H1 (cell line): Measurements from ENCODE around the gene CD63. TPM values are rescaled to one million over a fixed set of nuclear protein-coding genes. Genes with fewer than 3 reads are reported as not detected.

Experiments
- ASH2L ChIP-seq: fragments of 200-600, 300-600 bp; sonication (generic); IDR thresholded peaks from one replicate; pipeline ENCODE4 v1.7.1; 2017; ENCODE audit warnings: low read length
- ATF3 ChIP-seq: IDR thresholded peaks from 2 replicates; pipeline ENCODE4 v1.6.1; 2011; ENCODE audit warnings: low read depth, mild to moderate bottlenecking, low read length; ENCODE audit not compliant: insufficient read depth
- CBX8 ChIP-seq: fragments of 300-800, 300-1000 bp; sonication (generic); IDR thresholded peaks from 2 replicates; pipeline ENCODE4 v1.7.1; 2016; ENCODE audit warnings: low read depth, low read length, borderline replicate concordance
- CHD1 ChIP-seq: IDR thresholded peaks from 2 replicates; pipeline ENCODE4 v1.6.1; 2012; ENCODE audit warnings: low read depth, low read length, improper control_type of control experiment
- HDAC2 ChIP-seq, 2 experiments: fragments of 300-600 bp in 1 of 2; sonication (generic) in 1 of 2; IDR thresholded peaks; 2 replicates each; pipeline ENCODE4 v1.6.1; 2011 to 2012; ENCODE audit warnings: low read depth in 2 of 2, low read length in 2 of 2, mild to moderate bottlenecking in 2 of 2, moderate library complexity in 2 of 2, borderline replicate concordance in 1 of 2, inconsistent platforms in 1 of 2
- JUN ChIP-seq: IDR thresholded peaks from 2 replicates; pipeline ENCODE4 v1.6.1; 2011; ENCODE audit warnings: low read depth, mild to moderate bottlenecking, improper control_type of control experiment, low read length
- JUND ChIP-seq: IDR thresholded peaks from 2 replicates; pipeline ENCODE4 v1.6.1; 2011; ENCODE audit warnings: mild to moderate bottlenecking, improper control_type of control experiment, low read length
- KDM1A ChIP-seq: fragments of 200-600, 300-600 bp; sonication (generic); IDR thresholded peaks from 2 replicates; pipeline ENCODE4 v1.7.1; 2016; ENCODE audit warnings: mild to moderate bottlenecking, low read length, borderline replicate concordance
- MAFK ChIP-seq: IDR thresholded peaks from 2 replicates; pipeline ENCODE4 v1.6.1; 2012; ENCODE audit warnings: low read depth, mild to moderate bottlenecking, improper control_type of control experiment, low read length
- MAX ChIP-seq: IDR thresholded peaks from 2 replicates; pipeline ENCODE4 v1.6.1; 2012; ENCODE audit warnings: inconsistent platforms
- NANOG ChIP-seq: IDR thresholded peaks from 2 replicates; pipeline ENCODE4 v1.6.1; 2011; ENCODE audit warnings: low read length, low read depth, mild to moderate bottlenecking, inconsistent platforms; ENCODE audit not compliant: insufficient read depth, poor library complexity, severe bottlenecking
- POLR2A ChIP-seq, 2 experiments: IDR thresholded peaks; 1 replicate in 1 of 2; 2 replicates in 1 of 2; pipeline ENCODE4 v1.6.1; 2011; ENCODE audit warnings: low read depth in 2 of 2, low read length in 2 of 2, mild to moderate bottlenecking in 2 of 2; ENCODE audit errors: control extremely low read depth in 1 of 2
- RAD21 ChIP-seq, 2 experiments: IDR thresholded peaks in 1 of 2; conservative IDR thresholded peaks in 1 of 2; 2 replicates each; pipeline ENCODE4 v1.6.1; 2011; ENCODE audit warnings: low read depth in 2 of 2, low read length in 2 of 2, improper control_type of control experiment in 1 of 2, inconsistent platforms in 1 of 2, mild to moderate bottlenecking in 1 of 2, moderate library complexity in 1 of 2
- SAP30 ChIP-seq: fragments of 300-600 bp; sonication (generic); IDR thresholded peaks from 2 replicates; pipeline ENCODE4 v1.7.1; 2012; ENCODE audit warnings: low read length, moderate library complexity, mild to moderate bottlenecking, inconsistent platforms; ENCODE audit not compliant: insufficient read depth, insufficient replicate concordance
- SIN3A ChIP-seq, 2 experiments: IDR thresholded peaks in 1 of 2; conservative IDR thresholded peaks in 1 of 2; 2 replicates each; pipeline ENCODE4 v1.6.1; 2011 to 2012; ENCODE audit warnings: low read length in 2 of 2, improper control_type of control experiment in 1 of 2, low read depth in 1 of 2, mild to moderate bottlenecking in 1 of 2
- SIX5 ChIP-seq: IDR thresholded peaks from 2 replicates; pipeline ENCODE4 v1.6.1; 2011; ENCODE audit warnings: mild to moderate bottlenecking, low read depth, low read length
- SP4 ChIP-seq: IDR thresholded peaks from 2 replicates; pipeline ENCODE4 v1.6.1; 2012; ENCODE audit warnings: low read length, inconsistent platforms
- SUZ12 ChIP-seq: fragments of 200-600 bp; sonication (generic); IDR thresholded peaks from 2 replicates; pipeline ENCODE4 v1.6.1; 2012; ENCODE audit warnings: mild to moderate bottlenecking, inconsistent platforms, low read length, moderate library complexity, mixed read lengths
- TAF1 ChIP-seq: IDR thresholded peaks from 2 replicates; pipeline ENCODE4 v1.6.1; 2011; ENCODE audit warnings: mild to moderate bottlenecking, low read depth, low read length
- TAF7 ChIP-seq: optimal IDR thresholded peaks from 2 replicates; pipeline ENCODE3; 2011; ENCODE audit warnings: low read depth, mild to moderate bottlenecking, inconsistent platforms, low read length, moderate library complexity, borderline replicate concordance
- TBP ChIP-seq: IDR thresholded peaks from 2 replicates; pipeline ENCODE4 v1.6.1; 2011; ENCODE audit warnings: low read depth, low read length, improper control_type of control experiment
- ZNF274 ChIP-seq: IDR thresholded peaks from 2 replicates; pipeline ENCODE4 v1.7.0; 2012; ENCODE audit warnings: low read length, borderline replicate concordance; ENCODE audit errors: extremely low read depth
- polyA plus RNA-seq, 7 experiments: library from polyadenylated mRNA; depleted of rRNA in 3 of 7; stranded (reverse) in 5 of 7; unstranded in 2 of 7; fragments of >200 nt in 5 of 7; fragments of 200-250 nt in 2 of 7; gene quantifications; 1 replicate in 5 of 7; 2 replicates in 1 of 7; 4 replicates in 1 of 7; pipeline versions ENCODE4 v1.2.1 to v1.2.3, GENCODE V29; 2011 to 2013; ENCODE audit warnings: missing spikeins in 2 of 7, mixed read lengths in 2 of 7
- total RNA-seq: library from RNA; stranded (reverse); fragmentation: NEBNext Ultra II Directional; extraction: Animal tissue kit (Norgen Biotek cat#: 25700); gene quantifications from 2 replicates; pipeline ENCODE4 v1.2.1, GENCODE V29; 2021

The CD63 gene
- total and polyA plus RNA-seq, 2 of the 8 experiments (the other 6 are each of a cell fraction or from before 2014, with no cell fraction given), result 440 to 526 TPM

GRCh38 chr12:55681142-55682077 is 47.4 kb downstream of the CD63 start (continued):
- no peak for TF ChIP-seq SUZ12
- TF ChIP-seq HDAC2 (IDR thresholded peaks at IDR 0.05; ENCODE audit: borderline replicate concordance in 1 of 2, low read depth in 2 of 2, low read length in 2 of 2), result 0 out of 4 replicates have a peak, but pooled peaks of 1 of the 2 experiments have one; percentile 66
- TF ChIP-seq CBX8, result no peak
- TF ChIP-seq ATF3, result no peak
- TF ChIP-seq ZNF274, result no peak
- TF ChIP-seq TAF7, result no peak
- peak; percentile 37; the same call in 1 of the 2 replicates for TF ChIP-seq MAFK
- no peak for TF ChIP-seq SIX5
- peak; percentile 25 to 48; a peak in 3 of 4 replicates for TF ChIP-seq RAD21 (IDR thresholded peaks at IDR 0.05 in 1 of 2, conservative IDR thresholded peaks at IDR 0.05 in 1 of 2; ENCODE audit: low read depth in 2 of 2, low read length in 2 of 2)
- TF ChIP-seq TAF1, result peak; percentile 46; the same call in 1 of the 2 replicates
- TF ChIP-seq TBP, result no peak
- TF ChIP-seq SAP30, result no peak
- TF ChIP-seq SP4, result no peak
- TF ChIP-seq JUND, result no peak
- TF ChIP-seq SIN3A (conservative IDR thresholded peaks at IDR 0.05 in 1 of 2, IDR thresholded peaks at IDR 0.05 in 1 of 2; ENCODE audit: low read depth in 1 of 2, low read length in 2 of 2), result 0 out of 4 replicates have a peak, but pooled peaks of 1 of the 2 experiments have one; percentile 16
- no peak for TF ChIP-seq NANOG
- TF ChIP-seq MAX, result peak; percentile 18
- peak in 1 of 2 experiments; percentile 54; a peak in 2 of 3 replicates for TF ChIP-seq POLR2A (IDR thresholded peaks at IDR 0.05; ENCODE audit: control extremely low read depth in 1 of 2, low read depth in 2 of 2, low read length in 2 of 2)
- no peak for TF ChIP-seq JUN
- no peak for TF ChIP-seq CHD1
- TF ChIP-seq KDM1A, result no peak
- TF ChIP-seq ASH2L, result peak; percentile 36
